Measurements from ENCODE around the gene CDH11.
A peak's percentile ranks its signal among the peaks of the same experiment; 100 is the strongest.

Gene CDH11

GRCh38 chr16:64903770-64904169 is 218.1 kb downstream of the CDH11 start:
- Histone ChIP-seq H3K27ac (ENCODE audit: poor library complexity, severe bottlenecking) (no peak overlapping the region), H3K4me1 (ENCODE audit: insufficient read depth, poor library complexity, severe bottlenecking) (no peaks in the 10 kb centered on the region), H3K4me3 (ENCODE audit: severe bottlenecking) (no peak overlapping the region), H3K36me3 (ENCODE audit: low read depth) (no peaks in the 10 kb centered on the region), H3K27me3 (ENCODE audit: insufficient read depth, poor library complexity, severe bottlenecking) (no peaks in the 10 kb centered on the region), H3K9me3 (ENCODE audit: severe bottlenecking) (no peaks in the 10 kb centered on the region)
- ATAC-seq (ENCODE audit: low read depth) (no peak), DNase-seq (ENCODE audit: low spot score) (no peak)
- TF ChIP-seq, protein P1, sequence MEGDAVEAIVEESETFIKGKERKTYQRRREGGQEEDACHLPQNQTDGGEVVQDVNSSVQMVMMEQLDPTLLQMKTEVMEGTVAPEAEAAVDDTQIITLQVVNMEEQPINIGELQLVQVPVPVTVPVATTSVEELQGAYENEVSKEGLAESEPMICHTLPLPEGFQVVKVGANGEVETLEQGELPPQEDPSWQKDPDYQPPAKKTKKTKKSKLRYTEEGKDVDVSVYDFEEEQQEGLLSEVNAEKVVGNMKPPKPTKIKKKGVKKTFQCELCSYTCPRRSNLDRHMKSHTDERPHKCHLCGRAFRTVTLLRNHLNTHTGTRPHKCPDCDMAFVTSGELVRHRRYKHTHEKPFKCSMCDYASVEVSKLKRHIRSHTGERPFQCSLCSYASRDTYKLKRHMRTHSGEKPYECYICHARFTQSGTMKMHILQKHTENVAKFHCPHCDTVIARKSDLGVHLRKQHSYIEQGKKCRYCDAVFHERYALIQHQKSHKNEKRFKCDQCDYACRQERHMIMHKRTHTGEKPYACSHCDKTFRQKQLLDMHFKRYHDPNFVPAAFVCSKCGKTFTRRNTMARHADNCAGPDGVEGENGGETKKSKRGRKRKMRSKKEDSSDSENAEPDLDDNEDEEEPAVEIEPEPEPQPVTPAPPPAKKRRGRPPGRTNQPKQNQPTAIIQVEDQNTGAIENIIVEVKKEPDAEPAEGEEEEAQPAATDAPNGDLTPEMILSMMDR (IDR thresholded peaks at IDR 0.05; ENCODE audit: poor library complexity, severe bottlenecking) = no peak

DNA sequence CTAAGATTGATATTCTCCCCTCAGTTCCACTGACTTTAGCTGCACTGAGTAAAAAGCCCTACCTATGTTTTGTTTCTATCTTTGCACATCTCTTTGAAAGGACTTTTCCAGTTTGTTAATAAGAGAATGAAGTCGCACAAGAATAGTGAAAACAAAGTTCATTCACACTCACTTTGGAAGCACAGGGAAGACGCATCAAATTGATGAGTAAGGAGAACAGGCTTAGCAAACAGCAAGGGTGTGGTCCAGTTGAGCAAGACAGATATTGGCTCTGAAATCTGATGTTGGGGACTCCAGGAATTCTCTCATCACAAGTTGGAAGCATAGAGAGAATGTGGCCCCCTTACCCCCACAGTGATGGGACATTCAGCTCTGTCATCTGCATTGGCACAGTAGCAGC is 221.3 kb downstream of the CDH11 start:
- Histone ChIP-seq H3K27ac (ENCODE audit: poor library complexity, severe bottlenecking) (no peak overlapping the region), H3K4me3 (ENCODE audit: severe bottlenecking) (no peak overlapping the region), H3K4me1 (ENCODE audit: insufficient read depth, poor library complexity, severe bottlenecking) (no peaks in the 10 kb centered on the region), H3K27me3 (ENCODE audit: insufficient read depth, poor library complexity, severe bottlenecking) (no peaks in the 10 kb centered on the region), H3K9me3 (ENCODE audit: severe bottlenecking) (no peaks in the 10 kb centered on the region), H3K36me3 (ENCODE audit: low read depth) (no peaks in the 10 kb centered on the region)
- TF ChIP-seq, protein P1 (IDR thresholded peaks at IDR 0.05; ENCODE audit: poor library complexity, severe bottlenecking) = no peak
- no peak for DNase-seq (ENCODE audit: low spot score)
- peak; percentile 33; the same call in 1 of the 3 replicates for ATAC-seq (ENCODE audit: low read depth)

- Histone ChIP-seq H3K36me3 (ENCODE audit: low read depth) (no peaks in the 10 kb centered on the region), H3K4me3 (ENCODE audit: severe bottlenecking) (no peak overlapping the region), H3K4me1 (ENCODE audit: insufficient read depth, poor library complexity, severe bottlenecking) (no peaks in the 10 kb centered on the region), H3K27ac (ENCODE audit: poor library complexity, severe bottlenecking) (no peak overlapping the region), H3K27me3 (ENCODE audit: insufficient read depth, poor library complexity, severe bottlenecking) (no peaks in the 10 kb centered on the region), H3K9me3 (ENCODE audit: severe bottlenecking) (no peaks in the 10 kb centered on the region)
- TF ChIP-seq, protein P1 (IDR thresholded peaks at IDR 0.05; ENCODE audit: poor library complexity, severe bottlenecking) = no peak
- ATAC-seq (ENCODE audit: low read depth) = no peak
- DNase-seq (ENCODE audit: low spot score) = no peak
These were observed 221.8 kb downstream of the CDH11 start for GRCh38 chr16:64900019-64900418.

DNA sequence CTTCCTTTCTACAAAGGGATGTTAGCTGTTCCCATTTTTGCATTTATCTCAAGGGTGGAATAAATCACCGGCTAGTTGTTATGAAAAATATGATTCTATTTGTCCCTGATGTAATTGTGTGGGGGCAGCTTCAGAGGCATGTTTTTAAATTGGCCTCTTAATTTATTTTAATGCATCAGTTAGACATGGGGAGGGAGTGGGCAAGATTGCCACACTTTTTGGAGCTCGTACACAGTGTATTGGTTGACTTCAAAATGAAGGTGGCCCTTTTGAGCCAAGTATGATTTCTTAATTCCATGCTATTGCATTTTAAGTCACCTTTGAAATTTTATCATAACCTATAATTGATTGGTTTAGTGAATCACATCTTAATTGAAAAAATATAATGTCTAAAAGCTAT is 223.7 kb downstream of the CDH11 start:
- H3K9me3 ChIP-seq (ENCODE audit: severe bottlenecking) = no peaks in the 10 kb centered on the region
- H3K4me3 ChIP-seq (ENCODE audit: severe bottlenecking) = no peak overlapping the region
- no peaks in the 10 kb centered on the region for H3K27me3 ChIP-seq (ENCODE audit: insufficient read depth, poor library complexity, severe bottlenecking)
- no peak overlapping the region for H3K27ac ChIP-seq (ENCODE audit: poor library complexity, severe bottlenecking)
- DNase-seq (ENCODE audit: low spot score) (no peak), ATAC-seq (ENCODE audit: low read depth) (no peak)
- no peaks in the 10 kb centered on the region for H3K36me3 ChIP-seq (ENCODE audit: low read depth)
- TF ChIP-seq, protein P1 (IDR thresholded peaks at IDR 0.05; ENCODE audit: poor library complexity, severe bottlenecking) = no peak
- peaks cover 3% of the 10 kb centered on the region for H3K4me1 ChIP-seq (ENCODE audit: insufficient read depth, poor library complexity, severe bottlenecking)
